Measurements from ENCODE around the gene SLC13A4. TPM values are rescaled to one million over a fixed set of nuclear protein-coding genes. Genes with fewer than 3 reads are reported as not detected.
"Not testable (repeated sequence)": the region's sequence is repeated elsewhere in the genome, so short reads cannot be mapped to it uniquely, and the experiment has no call there.

Gene SLC13A4, protein sequence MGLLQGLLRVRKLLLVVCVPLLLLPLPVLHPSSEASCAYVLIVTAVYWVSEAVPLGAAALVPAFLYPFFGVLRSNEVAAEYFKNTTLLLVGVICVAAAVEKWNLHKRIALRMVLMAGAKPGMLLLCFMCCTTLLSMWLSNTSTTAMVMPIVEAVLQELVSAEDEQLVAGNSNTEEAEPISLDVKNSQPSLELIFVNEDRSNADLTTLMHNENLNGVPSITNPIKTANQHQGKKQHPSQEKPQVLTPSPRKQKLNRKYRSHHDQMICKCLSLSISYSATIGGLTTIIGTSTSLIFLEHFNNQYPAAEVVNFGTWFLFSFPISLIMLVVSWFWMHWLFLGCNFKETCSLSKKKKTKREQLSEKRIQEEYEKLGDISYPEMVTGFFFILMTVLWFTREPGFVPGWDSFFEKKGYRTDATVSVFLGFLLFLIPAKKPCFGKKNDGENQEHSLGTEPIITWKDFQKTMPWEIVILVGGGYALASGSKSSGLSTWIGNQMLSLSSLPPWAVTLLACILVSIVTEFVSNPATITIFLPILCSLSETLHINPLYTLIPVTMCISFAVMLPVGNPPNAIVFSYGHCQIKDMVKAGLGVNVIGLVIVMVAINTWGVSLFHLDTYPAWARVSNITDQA
- not detected for total RNA-seq
- long read RNA-seq, partial matches to known transcripts: 0 of 4 reads
- long read RNA-seq, other reads (novel, unspliced or antisense): 4 of 4 reads

DNA sequence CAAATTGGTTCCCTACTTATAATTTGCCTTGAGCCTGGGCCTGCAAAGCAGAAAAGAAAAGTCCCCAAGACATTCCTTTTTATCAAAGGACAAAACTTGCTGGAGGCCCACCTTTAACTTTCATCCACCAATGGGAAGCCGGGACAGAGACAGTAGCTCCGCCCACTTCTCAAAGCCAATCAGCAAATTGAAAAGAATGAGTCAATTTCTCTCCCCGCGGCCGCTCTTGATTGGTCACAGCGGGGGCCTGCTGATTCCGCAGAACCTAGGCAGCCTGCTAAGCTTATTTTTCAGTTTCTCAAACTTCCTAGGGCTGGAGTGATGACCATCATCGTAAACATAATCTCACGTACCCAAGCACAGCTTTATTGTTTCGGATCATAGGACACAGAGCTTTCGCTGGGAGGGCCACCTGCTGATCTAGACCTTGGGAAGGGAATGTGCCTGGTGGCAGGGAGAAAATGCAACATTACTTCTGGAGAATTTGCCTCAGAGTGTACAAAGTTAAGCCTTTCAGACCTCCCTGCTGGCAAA, at the start of gene SLC13A4:
SLC13A4 (minus strand) TSS at position 51 of the 534 bp plus-strand sequence. CDS start 690 bp downstream, outside the sequence.
- DNase-seq (ENCODE audit: low spot score): no peak

DNA sequence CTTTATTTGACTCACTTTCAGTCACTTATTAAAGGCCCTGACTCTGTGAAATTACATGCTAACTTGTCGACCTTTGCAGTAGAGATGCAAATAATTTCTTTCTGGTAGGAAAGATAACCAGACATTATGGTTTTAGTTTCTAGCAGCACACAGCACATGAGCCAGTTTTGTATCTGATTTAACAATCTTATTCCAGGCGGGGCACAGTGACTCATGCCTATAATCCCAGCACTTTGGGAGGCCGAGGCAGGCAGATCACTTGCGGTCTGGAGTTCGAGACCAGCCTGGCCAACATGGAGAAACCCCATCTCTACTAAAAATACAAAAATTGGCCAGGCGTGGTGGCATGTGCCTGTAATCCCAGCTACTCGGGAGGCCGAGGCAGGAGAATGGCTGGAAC, 47.9 kb upstream of the SLC13A4 start:
- DNase-seq (ENCODE audit: low spot score): not testable (repeated sequence)

DNA sequence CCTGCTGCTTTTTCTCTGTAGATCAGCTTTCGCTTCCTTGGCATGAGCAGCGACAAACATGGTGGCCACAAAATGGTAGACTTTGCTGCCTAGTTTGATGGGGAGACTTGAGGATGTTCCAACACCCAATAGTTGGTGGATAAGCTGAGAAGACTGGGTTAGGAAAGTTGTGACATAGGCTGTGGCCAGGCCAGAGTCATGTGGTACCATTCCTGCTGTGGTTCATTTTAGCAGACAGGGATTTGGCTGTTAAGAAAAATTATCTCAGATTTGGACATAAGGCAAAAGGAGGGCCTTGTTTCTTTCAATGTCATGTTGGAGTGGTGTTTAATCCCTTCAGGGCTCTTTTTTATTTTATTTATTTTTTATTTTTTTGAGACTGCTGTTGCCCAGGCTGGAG, 47.2 kb upstream of the SLC13A4 start:
- DNase-seq (ENCODE audit: low spot score): no peak

DNA sequence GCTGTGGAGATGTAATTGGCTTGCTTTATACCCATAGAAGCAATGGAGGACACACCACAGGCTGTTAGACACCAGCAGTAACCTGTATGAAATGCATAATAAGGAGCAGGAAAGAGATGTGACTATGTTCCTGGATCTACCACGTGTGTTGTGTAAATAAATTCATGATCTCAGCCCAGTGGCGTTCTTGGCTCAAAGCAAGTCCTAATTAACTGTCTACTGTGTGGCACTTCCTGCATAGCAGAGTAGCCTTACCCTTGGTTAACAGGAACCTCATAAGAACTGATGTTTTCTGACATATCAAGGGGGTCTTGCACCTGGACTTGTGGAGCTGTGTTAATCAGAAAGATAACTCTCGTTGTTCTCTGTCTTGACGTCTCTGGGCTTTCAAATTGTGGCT, 46.3 kb upstream of the SLC13A4 start:
- DNase-seq (ENCODE audit: low spot score): no peak

DNA sequence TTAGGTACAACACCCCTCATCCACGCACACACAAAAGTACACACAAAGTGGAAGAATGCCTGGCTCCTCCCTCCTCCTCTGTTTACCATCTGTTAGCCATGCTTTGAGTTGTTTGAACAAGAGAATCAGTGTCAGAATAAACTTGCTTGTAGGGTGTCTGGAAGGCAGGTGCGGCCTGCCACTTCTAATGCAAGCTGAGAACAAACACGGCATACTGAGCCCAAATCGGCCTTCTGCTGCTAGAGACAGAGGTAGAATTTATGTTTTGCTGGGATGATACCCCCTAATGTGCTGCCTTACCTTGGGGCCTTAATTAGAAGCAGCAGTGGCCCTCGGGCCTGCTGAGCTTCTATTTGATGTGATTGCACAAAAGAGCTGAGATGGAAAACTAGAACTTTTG, 45.5 kb upstream of the SLC13A4 start:
- no peak for DNase-seq (ENCODE audit: low spot score)

DNA sequence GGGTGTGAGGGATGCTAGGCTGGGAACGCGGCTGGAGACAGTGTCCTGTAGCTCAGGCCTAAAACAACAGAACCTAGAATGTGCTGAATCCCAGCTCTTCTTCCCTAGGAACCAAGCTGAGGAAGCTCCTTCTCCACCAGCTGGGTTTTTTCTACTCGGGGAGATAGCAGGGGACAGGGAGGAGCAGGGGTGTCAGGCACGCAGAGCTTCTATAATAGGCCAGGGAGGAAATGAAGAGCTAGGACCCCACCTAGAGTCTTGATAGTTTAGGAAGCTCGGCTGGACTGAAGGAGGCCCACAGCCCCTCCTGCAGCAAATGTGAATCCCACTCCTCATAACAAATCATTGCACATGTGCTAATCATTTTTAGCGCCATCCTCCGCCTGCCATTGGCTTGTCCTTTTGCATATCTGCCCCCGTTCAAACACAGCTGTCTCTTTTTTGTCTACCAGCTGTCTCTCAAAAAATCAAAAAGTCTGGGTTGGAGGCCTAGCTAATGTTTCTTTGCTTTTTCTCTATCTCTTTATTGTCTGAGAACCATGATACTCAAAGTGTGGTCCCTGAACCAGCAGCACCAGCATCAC, 44.7 kb upstream of the SLC13A4 start:
- DNase-seq (ENCODE audit: low spot score): no peak

DNA sequence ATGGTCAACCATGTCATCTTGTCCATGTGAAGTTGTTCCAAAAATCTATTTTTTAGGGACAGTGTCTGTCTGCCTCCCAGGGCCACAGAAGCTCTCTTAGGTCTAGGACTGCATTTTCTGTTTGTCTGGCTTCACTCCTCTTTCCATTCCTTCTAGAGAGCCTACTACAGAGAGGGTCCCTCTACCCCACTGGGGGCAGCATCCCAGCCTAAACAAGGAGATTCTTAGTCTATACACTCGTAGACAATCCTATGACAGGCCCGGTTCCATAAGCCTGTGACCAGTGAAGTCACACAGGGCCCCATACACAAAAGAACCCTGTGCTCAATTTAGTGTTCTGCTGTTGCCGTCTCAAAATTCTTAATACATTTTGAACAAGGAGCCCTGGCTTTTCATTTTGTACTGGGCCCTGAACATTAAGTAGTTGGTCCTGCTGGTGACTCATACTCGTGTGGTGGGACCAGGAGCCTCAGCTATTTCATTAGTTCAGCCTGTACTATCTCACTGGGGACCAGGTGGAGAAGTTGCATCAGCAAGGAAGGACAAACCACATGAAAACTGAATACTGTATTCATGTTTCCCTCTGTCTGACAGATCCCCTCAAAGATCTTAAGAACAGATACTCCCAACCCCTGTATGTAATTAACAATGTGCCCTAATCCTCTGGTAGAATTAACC, 44.1 kb upstream of the SLC13A4 start:
- DNase-seq (ENCODE audit: low spot score): no peak

DNA sequence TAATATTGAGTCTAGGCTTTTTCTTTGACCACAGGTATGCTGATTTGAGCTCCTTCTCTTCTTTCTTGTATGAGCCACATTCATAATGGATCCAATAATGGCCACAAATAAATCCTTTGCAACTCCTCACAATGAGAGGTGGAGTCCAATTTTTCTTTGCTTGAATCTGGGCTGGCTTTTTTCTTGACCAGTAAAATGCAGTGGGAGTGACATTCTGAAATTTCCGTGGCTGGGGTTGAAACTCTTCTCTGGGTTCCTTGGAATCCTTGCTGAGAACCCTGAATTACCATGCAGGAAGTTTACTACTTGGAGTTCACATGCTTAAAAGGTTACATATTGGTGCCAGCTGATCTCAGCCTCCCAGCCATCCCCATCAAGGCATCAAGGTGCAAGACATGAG, 43.1 kb upstream of the SLC13A4 start:
- DNase-seq (ENCODE audit: low spot score): no peak

DNA sequence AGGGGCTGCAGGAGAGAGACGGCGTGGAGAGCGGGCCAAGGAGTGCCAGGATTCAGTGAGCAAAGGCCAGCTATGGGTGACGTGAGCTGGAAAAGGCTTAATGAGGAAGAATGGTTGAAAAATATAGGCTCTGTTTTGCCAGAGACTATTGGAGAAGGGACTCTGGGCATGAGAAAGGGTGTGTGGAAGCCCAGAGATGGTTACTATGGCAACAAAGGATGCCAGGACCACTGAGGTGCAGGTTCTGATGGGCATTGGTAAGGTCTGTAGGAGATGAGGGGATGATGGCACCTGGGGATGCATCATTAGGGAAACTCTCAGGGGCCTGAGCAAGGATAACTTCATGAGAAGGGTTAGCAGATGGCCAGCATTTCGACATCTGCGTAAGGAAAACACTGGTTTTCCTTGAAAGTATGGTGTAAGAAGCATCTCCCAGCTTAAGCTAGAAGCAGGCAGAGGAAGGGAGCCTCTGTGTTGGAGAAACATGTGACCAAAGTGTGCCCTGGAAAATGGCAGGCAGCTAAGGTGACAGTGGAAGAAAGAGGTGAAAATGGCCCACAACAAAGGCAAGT, 42.2 kb upstream of the SLC13A4 start:
- DNase-seq (ENCODE audit: low spot score): no peak

DNA sequence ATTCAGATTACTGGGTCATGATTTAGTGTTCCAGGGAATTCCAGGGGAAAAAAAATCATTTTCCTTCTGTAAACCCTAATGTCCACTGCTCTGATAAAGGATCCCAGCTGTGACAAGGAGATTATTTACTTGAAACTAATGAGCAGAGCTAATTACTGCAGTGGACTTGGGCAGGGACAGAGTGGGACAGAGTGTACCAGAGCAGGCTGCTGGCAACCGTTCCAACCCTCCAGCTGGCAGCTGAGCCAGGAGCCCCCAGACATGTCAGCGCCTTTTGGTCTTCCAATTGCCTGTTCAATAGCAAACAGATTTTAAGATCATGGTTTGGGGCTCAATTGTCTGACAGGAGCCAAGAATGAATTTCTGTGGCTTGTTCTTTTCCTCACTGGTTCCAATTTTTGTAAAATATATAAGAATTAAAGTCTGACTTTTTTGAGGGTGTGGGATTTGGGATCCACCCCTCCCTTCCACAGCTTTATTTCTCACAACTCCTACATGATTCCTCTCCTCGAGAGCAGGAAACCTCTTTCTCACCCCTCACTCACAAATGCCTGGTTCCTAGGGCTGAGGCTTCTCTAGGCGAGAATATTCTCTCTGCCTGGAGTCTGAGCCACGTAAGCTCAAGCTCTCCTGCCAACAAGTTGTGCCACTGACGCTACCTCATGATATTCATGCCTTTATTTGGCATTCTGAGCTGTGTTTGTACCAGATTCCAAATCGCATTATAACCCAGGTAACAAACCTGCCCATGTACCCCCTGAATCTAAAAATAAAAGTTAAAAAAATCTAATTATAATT, 41.2 kb upstream of the SLC13A4 start:
- no peak for DNase-seq (ENCODE audit: low spot score)

DNA sequence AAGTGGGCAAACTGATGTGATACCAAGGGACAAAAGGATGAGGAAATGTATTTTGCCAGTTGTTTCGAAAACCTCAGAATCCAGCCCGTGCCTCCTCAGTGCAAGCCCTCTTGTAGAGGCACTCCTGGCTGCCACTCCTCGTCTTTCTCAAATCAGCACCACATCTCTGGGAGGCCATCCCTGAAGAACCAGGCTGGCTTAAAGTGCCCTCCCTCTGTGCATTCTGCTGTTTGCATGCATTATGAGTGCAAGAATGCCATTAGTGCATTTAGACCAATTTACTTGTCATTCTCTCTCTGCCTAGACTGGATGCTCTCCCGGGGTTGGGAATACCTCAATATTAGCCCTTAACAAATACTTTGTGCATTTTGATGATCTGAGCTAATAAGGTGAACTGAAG, 40.5 kb upstream of the SLC13A4 start:
- DNase-seq (ENCODE audit: low spot score): no peak

DNA sequence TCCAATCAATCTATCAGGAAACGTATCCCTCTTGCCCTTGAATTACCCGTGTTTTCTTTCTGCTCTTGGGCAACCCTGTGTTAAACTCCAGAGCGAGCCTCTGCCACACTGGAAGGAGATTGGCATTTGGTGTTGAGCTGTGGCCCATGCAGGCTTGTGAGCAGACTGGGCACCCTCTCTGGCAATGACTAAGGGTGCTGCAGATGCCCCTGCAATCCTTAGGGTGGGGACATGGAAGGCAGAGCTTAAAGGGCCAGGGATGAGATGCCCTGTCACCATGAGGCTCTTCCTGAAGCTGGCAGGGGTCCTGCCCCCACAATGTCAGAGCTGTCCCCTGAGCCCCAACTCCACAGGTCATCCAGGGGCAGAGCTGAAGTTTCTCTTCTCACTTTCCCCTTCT, 40.1 kb upstream of the SLC13A4 start:
- DNase-seq (ENCODE audit: low spot score): no peak

DNA sequence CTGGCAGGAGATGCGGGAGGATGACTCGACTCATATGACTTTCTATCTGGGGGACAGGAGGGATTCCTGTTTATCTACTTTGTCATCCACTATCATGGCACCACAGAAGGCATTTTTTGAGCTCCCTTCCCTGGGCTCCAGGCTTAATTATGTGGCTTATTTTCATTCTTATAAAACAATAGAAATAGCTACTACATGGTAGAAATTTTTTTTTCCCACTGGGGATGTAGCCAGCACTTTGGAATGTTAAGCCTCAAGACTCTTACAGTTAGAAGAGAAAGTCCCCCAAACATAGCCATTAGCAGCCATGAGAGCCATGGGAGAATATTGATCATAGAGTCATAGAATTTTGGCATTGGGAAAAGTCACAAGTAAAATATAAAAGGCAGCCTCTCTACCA, 35.3 kb upstream of the SLC13A4 start:
- no peak for DNase-seq (ENCODE audit: low spot score)

DNA sequence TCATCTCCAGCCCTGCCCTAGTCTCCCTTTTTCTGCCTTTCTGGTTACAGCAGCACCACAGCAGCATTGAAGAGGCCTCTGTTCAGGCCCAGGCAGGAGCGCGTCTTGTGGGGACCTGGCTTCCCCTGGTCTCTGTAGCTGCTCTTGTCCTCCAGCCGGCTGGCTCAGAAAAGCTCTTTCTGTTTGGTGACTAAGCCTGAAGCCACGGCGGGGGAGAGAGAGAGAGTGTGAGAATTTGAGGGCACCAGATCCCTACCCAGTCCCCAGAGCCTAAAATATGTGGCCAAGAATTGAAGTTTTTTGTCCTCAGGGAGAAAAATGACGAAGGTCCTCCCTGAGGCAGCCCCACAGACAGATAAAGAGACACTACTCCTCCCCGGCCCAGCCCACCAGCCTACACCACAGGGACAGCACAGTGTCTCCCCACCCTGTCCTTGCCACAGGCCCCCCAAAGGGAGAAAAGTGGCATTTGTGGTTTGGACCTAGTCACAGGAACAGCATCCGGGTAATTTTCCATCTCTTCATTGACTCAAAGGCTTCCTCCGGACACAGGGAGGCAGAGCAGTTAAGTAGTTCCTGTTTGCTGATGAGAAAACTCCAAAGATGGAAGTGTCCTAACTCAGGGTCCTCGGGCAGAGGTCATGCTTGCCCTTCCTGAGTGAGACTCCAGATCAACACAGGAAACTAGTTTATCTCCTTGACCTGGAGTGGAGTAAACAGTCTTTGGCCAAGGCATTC, 33.9 kb upstream of the SLC13A4 start:
- DNase-seq (ENCODE audit: low spot score): no peak

DNA sequence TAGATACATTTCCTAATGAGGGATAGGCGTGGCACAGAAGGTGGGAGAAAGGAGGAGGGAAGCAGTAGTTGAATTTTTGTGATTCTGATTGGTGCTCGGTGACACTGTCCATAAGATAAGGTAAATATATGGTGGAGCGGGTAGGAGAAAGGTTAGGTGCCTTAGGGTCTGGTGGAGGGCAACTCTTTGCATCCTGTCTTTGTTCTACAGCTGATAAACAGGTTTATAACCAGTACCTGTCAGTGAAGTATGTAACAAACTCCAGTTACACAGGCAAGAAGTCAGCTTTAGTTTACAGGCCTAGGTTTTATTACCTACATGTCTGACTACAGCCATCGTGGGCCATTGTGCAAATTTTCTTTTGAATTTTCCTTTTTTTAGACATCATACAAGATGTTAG, 31.5 kb upstream of the SLC13A4 start:
- no peak for DNase-seq (ENCODE audit: low spot score)

DNA sequence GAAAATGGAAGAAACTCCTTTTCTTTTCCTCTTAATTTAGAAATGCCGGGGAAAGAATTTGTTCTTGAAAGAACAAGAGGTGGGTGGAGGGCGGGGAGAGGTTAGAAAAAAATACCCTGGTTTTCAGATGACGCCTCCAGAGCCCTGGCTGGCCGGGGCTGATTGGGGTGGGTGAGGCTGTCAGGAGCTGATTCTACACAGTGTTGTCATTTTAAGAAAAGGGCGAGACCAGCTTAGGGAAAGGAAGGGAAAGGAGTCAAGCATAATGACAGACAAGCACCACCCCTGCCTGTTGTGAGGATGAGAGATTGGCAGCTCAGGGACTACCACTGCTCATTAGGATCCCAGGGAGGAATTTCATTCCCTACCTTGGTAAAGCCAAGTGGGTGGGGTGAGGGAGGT, 30.5 kb upstream of the SLC13A4 start:
- no peak for DNase-seq (ENCODE audit: low spot score)

DNA sequence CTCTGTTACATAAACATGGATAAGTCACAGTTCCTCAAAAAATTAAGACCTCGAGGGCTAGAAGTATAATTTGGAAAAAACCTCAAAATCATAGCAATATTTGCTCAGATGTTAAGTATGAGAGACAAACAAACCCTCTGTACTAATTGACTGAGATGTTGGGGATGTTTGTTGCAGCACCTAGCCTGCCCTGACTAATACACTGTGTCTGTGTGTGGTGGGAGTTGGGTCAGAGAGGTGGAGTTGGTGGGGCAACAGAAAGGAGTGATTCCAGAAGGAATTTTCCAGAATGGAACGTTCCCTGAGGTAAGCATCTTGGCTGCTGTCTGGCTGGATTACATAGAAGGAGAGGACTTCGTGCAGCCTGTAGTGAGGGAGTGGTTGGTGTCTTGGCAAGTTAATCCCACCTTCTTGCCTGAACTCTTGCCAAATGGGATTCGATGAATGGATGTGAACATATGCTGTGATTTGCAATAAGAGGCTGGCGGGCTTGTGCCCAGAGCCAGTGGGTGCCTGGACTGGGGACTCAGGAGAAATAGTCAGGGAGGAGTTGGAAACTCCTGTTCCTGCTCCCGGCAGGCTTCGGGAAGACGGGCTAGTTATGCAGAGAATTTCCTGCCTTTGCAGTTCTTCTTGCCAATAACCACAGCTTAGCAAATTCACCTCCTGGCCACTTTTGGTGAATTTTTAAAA, 29.9 kb upstream of the SLC13A4 start:
- DNase-seq (ENCODE audit: low spot score): no peak

DNA sequence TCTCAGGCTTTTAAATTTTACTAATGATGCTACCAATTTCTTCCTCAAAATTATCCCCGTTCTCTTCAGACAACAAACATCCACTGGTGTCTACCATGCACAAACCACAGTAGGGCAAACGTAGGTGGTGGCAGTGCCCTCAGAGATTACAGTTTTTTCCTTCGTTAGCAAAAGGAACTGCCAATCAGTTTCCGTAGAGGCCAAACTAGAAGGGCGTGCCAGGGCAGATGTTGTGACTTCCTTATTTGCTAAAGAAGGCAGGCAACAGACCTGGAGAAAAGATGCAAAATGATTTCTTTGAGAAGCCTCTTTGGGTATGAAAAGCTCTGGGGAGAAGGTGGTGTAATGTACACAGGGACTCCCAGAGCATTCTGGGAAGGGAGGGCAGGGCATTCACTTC, 28.2 kb upstream of the SLC13A4 start:
- no peak for DNase-seq (ENCODE audit: low spot score)

DNA sequence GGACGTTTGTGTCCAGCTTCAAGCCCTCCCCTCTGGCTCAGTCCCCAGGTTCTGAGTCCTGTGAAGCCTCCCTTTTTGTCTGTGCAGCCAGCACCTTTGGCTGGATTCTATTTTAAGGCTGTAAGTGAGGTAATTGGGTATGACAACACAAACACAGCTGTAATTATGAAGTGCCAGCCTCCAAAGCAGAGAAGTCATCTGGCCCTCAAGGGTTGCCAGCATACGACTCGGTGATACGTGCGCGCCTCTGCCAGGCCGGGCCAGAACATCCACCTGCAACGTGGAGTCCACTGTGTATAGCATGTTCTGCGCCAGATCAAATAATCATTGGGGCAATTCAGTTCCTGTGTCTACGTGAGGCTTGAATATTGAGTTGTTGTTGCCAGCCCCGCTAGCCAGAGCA, 27.4 kb upstream of the SLC13A4 start:
- no peak for DNase-seq (ENCODE audit: low spot score)
